ENCODE data around the gene RNF214.

Gene RNF214

GRCh38 chr11:117217141-117218084 lies 15.1 kb upstream of the RNF214 start:
- no peak for FAIRE-seq

- FAIRE-seq: no peak
Observed at GRCh38 chr11:117218133-117218915, 14.1 kb upstream of the RNF214 start.

GRCh38 chr11:117219001-117219400 lies 13.5 kb upstream of the RNF214 start:
- no peak for FAIRE-seq

- no peak for FAIRE-seq
Observed at GRCh38 chr11:117219455-117219854, 13.0 kb upstream of the RNF214 start.

DNA sequence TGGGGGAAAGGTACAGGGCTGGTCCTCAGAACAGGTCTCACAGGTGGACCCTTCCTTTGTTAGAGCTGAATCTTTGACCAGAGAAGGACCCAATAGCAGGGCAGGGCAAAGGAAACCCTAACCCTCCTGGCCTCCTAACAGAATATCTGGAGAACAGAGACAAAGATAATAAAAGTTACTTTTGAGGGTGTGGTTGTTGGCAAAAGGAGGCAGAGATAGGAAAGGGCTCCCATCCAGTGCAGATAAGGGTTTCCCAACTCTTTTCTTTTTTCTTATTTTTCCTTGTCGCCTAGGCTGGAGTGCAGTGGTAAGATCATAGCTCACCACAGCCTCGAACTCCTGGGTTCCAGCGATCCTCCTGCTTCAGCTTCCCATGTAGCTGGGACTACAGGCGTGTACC lies 12.5 kb upstream of the RNF214 start:
- no peak for FAIRE-seq

GRCh38 chr11:117220568-117220967 lies 11.9 kb upstream of the RNF214 start:
- FAIRE-seq: no peak

- FAIRE-seq: no peak
Observed at GRCh38 chr11:117220999-117221774, 11.3 kb upstream of the RNF214 start.

DNA sequence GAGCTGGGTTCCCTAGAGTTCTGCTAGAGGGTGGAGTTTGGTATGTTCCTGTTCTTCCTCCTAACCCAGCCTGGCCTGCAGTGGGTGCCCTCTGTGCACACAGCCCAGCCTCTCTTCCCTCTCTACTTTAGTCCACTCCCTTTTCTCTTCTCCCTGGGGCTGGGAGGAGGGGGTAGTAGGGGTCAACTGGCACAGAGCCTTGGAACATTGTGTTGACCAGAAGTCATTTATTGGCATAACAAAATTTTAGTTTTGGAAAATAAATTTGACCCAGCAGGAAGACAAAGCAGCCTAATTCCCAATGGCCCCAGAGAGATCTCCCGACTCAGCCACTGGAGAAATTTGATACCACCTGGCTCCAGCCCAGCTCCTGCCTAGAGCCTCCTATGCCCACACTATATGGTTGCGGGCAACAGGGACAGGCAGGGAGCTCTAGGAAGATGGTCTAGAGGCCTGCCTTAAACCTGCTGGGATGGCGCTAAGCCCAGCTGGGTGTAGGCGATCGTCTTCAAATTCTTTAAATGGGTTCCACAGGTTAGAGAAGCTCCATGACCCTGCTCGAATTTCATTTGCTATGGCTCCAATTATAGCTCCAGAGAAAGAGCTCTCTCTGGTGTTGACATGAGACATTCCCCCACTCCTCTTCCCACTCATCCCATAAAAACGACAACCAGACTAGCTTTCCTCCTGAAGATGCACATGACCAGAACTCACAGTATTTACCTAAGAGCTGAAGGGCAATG lies 10.5 kb upstream of the RNF214 start:
- FAIRE-seq: no peak

GRCh38 chr11:117222991-117223740 lies 9.3 kb upstream of the RNF214 start:
- no peak for FAIRE-seq

GRCh38 chr11:117223741-117224689 lies 8.5 kb upstream of the RNF214 start:
- no peak for FAIRE-seq

DNA sequence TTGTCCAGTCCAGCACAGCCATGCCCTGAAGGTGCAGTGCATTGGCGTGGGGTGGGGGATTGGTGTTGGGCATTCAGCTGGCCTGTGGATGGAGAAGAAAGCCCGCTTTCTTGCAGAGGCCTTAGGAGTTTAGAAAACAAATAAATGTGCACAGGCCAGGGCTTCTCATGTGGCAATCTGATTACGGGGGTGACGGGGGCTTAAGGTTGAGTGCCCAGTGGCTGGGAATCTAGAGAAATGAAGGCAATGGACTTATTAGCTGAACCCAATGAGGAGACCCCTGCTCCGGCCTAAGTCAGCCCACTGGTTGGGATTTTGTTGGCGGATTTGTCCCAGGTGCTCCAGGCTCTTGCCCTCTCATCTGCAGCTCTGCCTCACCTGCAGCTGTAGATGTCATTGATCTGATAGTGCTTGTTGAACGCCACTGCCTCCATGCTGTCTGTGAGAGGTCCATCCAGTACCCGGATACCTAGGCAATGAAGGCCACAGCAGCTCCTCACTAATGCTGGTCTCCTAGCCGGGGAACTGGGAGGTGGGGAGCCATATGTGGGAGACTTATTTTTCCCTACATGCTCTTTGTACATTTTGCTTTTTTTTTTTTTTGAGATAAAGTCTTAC lies 6.8 kb upstream of the RNF214 start:
- FAIRE-seq: no peak

DNA sequence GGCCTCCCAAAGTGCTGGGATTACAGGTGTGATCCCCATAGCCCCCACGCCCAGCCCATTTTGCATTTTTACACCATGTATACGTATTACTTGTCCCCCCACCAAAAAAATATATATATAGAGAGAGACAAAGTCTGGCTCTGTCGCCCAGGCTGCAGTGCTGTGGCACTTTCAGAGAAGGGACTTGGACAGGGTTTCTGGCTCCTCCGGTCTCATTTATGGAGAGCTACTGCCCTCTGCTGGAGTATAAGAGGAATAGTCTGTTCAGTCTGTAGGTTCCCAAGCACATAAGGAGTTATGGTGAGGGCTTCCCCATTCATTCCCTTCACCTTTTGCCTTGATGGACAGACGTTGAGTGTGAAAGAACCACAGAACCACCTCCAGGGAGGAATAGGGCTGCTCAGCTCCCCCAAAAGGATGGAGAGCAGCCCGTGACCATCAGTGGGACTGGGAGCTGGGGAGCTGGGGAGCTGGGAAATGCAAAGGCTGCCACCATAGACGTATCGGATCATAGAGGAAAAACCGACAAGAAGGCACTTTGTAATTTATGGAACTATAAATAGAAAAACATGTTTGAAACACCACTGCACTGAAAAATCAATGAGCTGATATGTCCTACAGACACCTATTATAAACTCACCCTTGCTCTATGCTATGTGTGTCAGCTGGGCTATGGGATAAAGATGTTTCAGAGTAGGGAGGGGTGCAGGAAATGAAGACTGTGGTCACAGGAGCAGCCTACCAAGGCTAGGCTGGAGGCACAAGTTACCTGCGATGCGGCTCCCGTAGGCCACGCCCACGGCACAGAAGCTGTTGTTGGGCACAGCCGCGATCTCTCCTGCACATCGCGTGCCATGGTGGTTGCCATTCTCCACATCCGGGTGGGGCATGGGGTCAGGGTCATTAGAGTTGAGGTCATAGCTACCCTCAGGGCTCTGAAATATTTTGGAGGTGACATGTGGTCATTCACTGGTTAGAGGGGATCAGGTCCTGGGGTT lies 5.8 kb upstream of the RNF214 start:
- FAIRE-seq: peak; percentile 81

DNA sequence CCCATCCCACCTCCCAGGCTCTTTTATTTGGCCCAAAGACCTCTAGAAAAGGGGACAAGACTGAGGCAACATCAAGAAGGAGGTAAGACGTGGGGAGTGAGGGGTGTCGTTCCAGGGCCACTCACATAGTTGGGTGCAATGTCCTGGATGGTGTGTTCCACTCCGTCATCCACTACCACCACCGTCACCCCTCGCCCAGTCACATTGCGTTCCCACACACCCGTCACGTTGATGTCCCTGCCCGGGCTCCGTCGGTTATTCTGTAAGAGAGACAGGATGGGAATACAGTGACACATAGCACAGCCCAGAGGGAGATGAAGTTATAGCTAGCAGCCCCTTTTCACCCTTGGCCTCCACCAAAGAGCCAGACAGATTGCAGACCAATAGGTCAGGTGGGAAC lies 4.4 kb upstream of the RNF214 start:
- FAIRE-seq: no peak

GRCh38 chr11:117229411-117229810 lies 3.1 kb upstream of the RNF214 start:
- FAIRE-seq: no peak

DNA sequence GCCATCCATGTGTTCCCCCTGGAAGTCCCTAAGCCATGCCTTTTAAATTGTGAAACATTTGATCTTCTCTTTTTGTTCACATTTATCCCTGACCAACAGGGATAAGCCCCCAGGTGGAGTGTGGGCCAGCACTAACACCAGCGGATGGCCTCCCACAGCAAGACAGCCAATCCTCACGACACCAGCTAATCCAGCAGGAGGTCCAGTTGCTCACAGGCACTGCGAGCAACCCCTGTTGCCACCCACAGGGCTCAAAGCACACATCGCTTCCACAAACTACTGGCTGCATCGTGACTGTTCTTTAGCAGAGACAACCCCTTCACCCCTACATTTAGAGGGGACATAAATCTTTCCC lies 2.6 kb upstream of the RNF214 start:
- no peak for FAIRE-seq

DNA sequence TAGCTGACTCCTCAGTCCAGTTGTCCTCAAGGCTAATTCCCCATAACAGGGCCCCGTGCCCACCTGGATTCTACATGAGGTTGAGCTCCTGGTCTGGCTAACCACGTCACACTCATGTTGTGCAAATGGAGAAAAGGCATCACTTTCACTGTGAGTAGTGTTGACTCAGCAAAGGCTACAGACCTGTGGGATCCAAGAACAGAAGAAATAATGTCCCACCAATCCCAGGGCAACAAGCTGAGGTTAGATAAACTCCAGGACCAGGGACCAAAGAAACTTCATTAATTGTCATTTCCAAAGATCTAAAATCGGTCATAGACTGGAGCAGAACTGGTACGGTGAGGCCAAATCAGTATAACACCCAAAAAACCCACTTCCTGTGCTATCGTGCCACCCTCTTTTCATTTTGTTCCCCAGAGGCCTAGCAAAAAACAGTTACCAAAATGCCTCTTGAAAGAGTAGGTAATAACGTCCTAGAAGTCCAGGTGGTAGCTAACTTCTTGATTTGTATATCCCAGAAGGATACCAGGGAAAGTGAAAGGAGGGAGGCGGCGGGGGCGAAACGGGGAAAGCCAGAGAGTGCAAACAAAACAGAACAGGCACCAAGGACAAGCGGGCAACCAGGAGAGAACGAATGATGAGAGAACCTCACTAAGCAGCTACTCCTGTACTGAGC lies 2.0 kb upstream of the RNF214 start:
- FAIRE-seq: no peak

GRCh38 chr11:117230999-117231841 lies 1.3 kb upstream of the RNF214 start:
- no peak for FAIRE-seq

DNA sequence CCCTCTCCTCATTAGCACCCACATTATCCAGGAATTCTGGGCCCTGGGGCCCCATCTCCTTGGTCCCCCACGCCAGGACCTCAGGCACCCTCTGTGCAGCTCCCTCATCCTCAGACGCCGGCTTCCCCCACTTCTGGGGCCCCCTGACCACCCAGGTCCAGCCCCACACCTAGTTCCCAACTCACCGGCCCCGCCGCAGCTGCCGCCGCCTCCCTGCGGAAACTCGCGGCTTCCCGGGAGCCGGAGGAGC lies 704 bp upstream of the RNF214 start, which contains the start of gene PCSK7:
Gene PCSK7, minus strand, starts transcription at position 232 of the 250 bp plus-strand sequence. CDS start 2,229 bp downstream, outside the sequence.
- no peak for FAIRE-seq
